Adrenal gland (tissue), 5 donors: ENCODE results near the gene RBM44.

Source experiments
- POLR2A ChIP-seq, 2 donors: fragments of 450-650 bp; IDR thresholded peaks; one replicate each; pipeline ENCODE4 v1.6.1; 2017; ENCODE audit warnings: antibody characterized with exemption in 2 of 2, mild to moderate bottlenecking in 2 of 2, moderate library complexity in 1 of 2
- TF ChIP-seq, protein P1 (sequence below), 6 experiments: fragments of 450-650 bp in 4 of 6; fragments of 200-600 bp in 2 of 6; sonication (generic) in 1 of 6; IDR thresholded peaks; 1 replicate in 5 of 6; 2 replicates in 1 of 6; pipeline versions ENCODE4 v1.5.1 to v1.8.0; 2016 to 2021; ENCODE audit warnings: antibody characterized with exemption in 6 of 6, mild to moderate bottlenecking in 2 of 6, moderate library complexity in 1 of 6
- donor health status: DM: no; HTN: no; CAD: no.

DNA sequence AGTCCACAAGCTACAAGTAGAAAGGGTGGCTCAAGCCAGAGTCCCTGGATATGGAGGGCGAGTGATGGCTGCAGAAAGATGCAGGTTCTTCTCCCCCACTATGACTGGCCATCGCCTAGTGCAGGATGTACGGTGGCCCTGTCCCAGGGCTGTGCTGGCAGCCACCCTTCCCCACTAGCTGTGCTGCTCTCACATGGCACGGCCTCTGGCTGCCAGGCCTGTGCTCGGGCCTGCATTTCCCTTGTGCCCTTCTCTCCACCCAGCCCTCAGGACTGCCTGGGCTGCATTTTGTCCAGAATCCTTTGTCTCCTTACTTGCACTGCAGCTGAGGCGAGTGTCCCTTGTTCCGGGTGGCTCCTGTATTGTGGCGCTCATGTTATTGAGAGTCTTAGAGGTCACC, 59.2 kb downstream of the RBM44 start:
- TF ChIP-seq, protein P1, sequence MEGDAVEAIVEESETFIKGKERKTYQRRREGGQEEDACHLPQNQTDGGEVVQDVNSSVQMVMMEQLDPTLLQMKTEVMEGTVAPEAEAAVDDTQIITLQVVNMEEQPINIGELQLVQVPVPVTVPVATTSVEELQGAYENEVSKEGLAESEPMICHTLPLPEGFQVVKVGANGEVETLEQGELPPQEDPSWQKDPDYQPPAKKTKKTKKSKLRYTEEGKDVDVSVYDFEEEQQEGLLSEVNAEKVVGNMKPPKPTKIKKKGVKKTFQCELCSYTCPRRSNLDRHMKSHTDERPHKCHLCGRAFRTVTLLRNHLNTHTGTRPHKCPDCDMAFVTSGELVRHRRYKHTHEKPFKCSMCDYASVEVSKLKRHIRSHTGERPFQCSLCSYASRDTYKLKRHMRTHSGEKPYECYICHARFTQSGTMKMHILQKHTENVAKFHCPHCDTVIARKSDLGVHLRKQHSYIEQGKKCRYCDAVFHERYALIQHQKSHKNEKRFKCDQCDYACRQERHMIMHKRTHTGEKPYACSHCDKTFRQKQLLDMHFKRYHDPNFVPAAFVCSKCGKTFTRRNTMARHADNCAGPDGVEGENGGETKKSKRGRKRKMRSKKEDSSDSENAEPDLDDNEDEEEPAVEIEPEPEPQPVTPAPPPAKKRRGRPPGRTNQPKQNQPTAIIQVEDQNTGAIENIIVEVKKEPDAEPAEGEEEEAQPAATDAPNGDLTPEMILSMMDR (IDR thresholded peaks at IDR 0.05), result no peak
- no peak for TF ChIP-seq POLR2A (IDR thresholded peaks at IDR 0.05)
